ENCODE measurements around the gene TMEM214.

- TF ChIP-seq EZH2 (IDR thresholded peaks at IDR 0.05; ENCODE audit: low read depth, low read length, severe bottlenecking) (no peak), CTCF (IDR thresholded peaks at IDR 0.05; ENCODE audit: control extremely low read depth in 1 of 3, insufficient read depth in 1 of 3, low read depth in 1 of 3, low read length in 3 of 3) (0 out of 4 replicates have a peak, but pooled peaks of 1 of the 3 experiments have one; percentile 4), MAFK (IDR thresholded peaks at IDR 0.05; ENCODE audit: low read depth, low read length) (no peak), POLR2AphosphoS5 (IDR thresholded peaks at IDR 0.05; ENCODE audit: low read depth, low read length) (no peak), KDM1A (IDR thresholded peaks at IDR 0.05; ENCODE audit: borderline replicate concordance, low read length) (no peak), ATF2 (IDR thresholded peaks at IDR 0.05; ENCODE audit: low read length) (no peak), CEBPB (IDR thresholded peaks at IDR 0.05; ENCODE audit: low read depth, low read length) (no peak), EP300 (IDR thresholded peaks at IDR 0.05; ENCODE audit: borderline replicate concordance in 1 of 2, low read depth in 2 of 2, low read length in 2 of 2) (no peak), USF2 (IDR thresholded peaks at IDR 0.05; ENCODE audit: low read length) (no peak)
Observed at GRCh38 chr2:27001950-27002349, 30.8 kb upstream of the TMEM214 start.

All from H1 (cell line).